Progenitor cell of endocrine pancreas (in vitro differentiated cells): ENCODE data around the gene METTL22. TPM values are rescaled to one million over a fixed set of nuclear protein-coding genes. Genes with fewer than 3 reads are reported as not detected.

Source experiments
- DNase-seq: peaks from one replicate; pipeline ENCODE4 v3.0.0; 2021; ENCODE audit warnings: low spot score; ENCODE audit not compliant: unreplicated experiment
- H3K27ac Mint-ChIP-seq: 2 replicates; pipeline ENCODE4 v1.8.0; 2021; ENCODE audit warnings: mild to moderate bottlenecking, moderate library complexity, mixed read lengths
- H3K27me3 Mint-ChIP-seq: 2 replicates; pipeline ENCODE4 v1.8.0; 2021; ENCODE audit warnings: mixed read lengths
- H3K36me3 Mint-ChIP-seq: 2 replicates; pipeline ENCODE4 v1.8.0; 2022; ENCODE audit warnings: mixed read lengths; ENCODE audit not compliant: insufficient read depth
- H3K4me1 Mint-ChIP-seq: 2 replicates; pipeline ENCODE4 v1.8.0; 2021; ENCODE audit warnings: low read depth, mixed read lengths
- H3K4me3 Mint-ChIP-seq: 2 replicates; pipeline ENCODE4 v1.8.0; 2021; ENCODE audit warnings: low read depth, mild to moderate bottlenecking, moderate library complexity, mixed read lengths
- H3K9me3 Mint-ChIP-seq: 2 replicates; pipeline ENCODE4 v1.8.0; 2021; ENCODE audit warnings: low read depth, mixed read lengths
- CTCF ChIP-seq: fragments of 200-600 bp; sonication (generic); IDR thresholded peaks from one replicate; pipeline ENCODE4 v1.5.0; 2021; ENCODE audit warnings: antibody characterized with exemption, mild to moderate bottlenecking; ENCODE audit not compliant: unreplicated experiment
- total RNA-seq: library from RNA; stranded (reverse); gene quantifications from 2 replicates; pipeline ENCODE4 v1.2.1, GENCODE V29; 2021

METTL22 gene
- total RNA-seq, 1 donor from 2014 or later = 56.5 TPM

DNA sequence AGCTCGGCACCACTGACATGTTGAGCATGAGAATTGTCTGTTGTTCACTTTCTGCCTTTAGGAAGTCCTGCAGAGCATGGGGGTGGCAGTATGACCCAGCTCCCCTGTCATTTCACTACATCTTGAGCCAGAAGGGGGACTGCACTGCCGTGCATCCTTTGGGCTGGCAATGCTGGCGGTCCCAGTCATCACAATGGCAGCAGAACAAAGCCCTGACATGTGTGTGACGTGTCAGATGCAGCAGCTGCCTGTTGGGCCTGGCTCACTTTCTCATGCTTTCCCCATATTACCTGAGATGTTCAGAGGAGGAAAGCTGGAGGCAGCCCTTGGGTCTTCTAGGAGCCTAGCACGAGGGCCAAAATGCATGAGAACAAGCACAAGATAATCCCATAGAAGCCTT, 46.6 kb downstream of the METTL22 start:
- Mint-ChIP-seq H3K36me3 (no peaks in the 10 kb centered on the region), H3K27ac (no peak overlapping the region), H3K9me3 (no peaks in the 10 kb centered on the region), H3K27me3 (peaks cover 17% of the 10 kb centered on the region), H3K4me3 (no peak overlapping the region), H3K4me1 (peaks cover under 1% of the 10 kb centered on the region)
- DNase-seq = no peak
- TF ChIP-seq CTCF = no peak

GRCh38 chr16:8669481-8669880, 48.0 kb downstream of the METTL22 start:
- Mint-ChIP-seq H3K9me3 (no peaks in the 10 kb centered on the region), H3K36me3 (no peaks in the 10 kb centered on the region), H3K27ac (no peak overlapping the region), H3K4me3 (no peak overlapping the region), H3K4me1 (peaks cover 8% of the 10 kb centered on the region), H3K27me3 (peaks cover 17% of the 10 kb centered on the region)
- no peak for TF ChIP-seq CTCF
- DNase-seq = no peak

GRCh38 chr16:8670014-8670560, 48.6 kb downstream of the METTL22 start:
- Mint-ChIP-seq H3K27me3 (peaks cover 19% of the 10 kb centered on the region), H3K4me1 (peaks cover 8% of the 10 kb centered on the region), H3K4me3 (no peak overlapping the region), H3K27ac (no peak overlapping the region), H3K9me3 (no peaks in the 10 kb centered on the region), H3K36me3 (no peaks in the 10 kb centered on the region)
- TF ChIP-seq CTCF = no peak
- DNase-seq = no peak

- H3K27ac Mint-ChIP-seq = peak overlapping the region; percentile 83
- peak overlapping the region; percentile 82 for H3K4me3 Mint-ChIP-seq
- DNase-seq = peak; percentile 22
- no peaks in the 10 kb centered on the region for H3K9me3 Mint-ChIP-seq
- H3K27me3 Mint-ChIP-seq = peaks cover 17% of the 10 kb centered on the region
- no peaks in the 10 kb centered on the region for H3K36me3 Mint-ChIP-seq
- H3K4me1 Mint-ChIP-seq = peaks cover 11% of the 10 kb centered on the region
- TF ChIP-seq CTCF = no peak
Measured at GRCh38 chr16:8673611-8674412, 52.3 kb downstream of the METTL22 start.

- no peak for TF ChIP-seq CTCF
- Mint-ChIP-seq H3K4me3 (peak within 1 kb of the TSS; percentile 82), H3K4me1 (peaks cover 11% of the 10 kb centered on the region), H3K9me3 (no peaks in the 10 kb centered on the region), H3K36me3 (no peaks in the 10 kb centered on the region), H3K27me3 (peaks cover 13% of the 10 kb centered on the region), H3K27ac (peak within 1 kb of the TSS; percentile 83)
- DNase-seq = peak; percentile 82
Measured at GRCh38 chr16:8674413-8675022, 53.0 kb downstream of the METTL22 start, which contains the start of gene ABAT. ABAT (plus strand) TSS chr16:8674617; CDS start chr16:8735740, 61,123 bp downstream.
